HepG2 (cell line): ENCODE results near the gene EWSR1. TPM values are rescaled to one million over a fixed set of nuclear protein-coding genes. Genes with fewer than 3 reads are reported as not detected.
A peak's percentile ranks its signal among the peaks of the same experiment; 100 is the strongest.

Experiments
- CREB1 ChIP-seq, 2 experiments: fragments of 450-650 bp in 1 of 2; IDR thresholded peaks; 2 replicates each; pipeline ENCODE4 v1.6.1; 2016 to 2017; ENCODE audit warnings: control low read depth in 1 of 2, mild to moderate bottlenecking in 1 of 2, missing compliant biosample characterization in 1 of 2, missing genetic modification characterization in 1 of 2
- ERF ChIP-seq: IDR thresholded peaks from 2 replicates; pipeline ENCODE4 v1.6.1; 2018; ENCODE audit warnings: missing biosample characterization, missing genetic modification reagents
- IKZF4 ChIP-seq: sonication (generic); formaldehyde crosslinking; IDR thresholded peaks from 2 replicates; pipeline ENCODE4 v1.5.1; 2020; ENCODE audit warnings: borderline replicate concordance, mild to moderate bottlenecking, low read depth, missing genetic modification reagents; ENCODE audit errors: not compliant biosample characterization
- IRF2 ChIP-seq: IDR thresholded peaks from 2 replicates; pipeline ENCODE4 v1.6.1; 2018; ENCODE audit warnings: missing genetic modification reagents, missing compliant biosample characterization
- KDM2A ChIP-seq: sonication (generic); formaldehyde crosslinking; IDR thresholded peaks from 2 replicates; pipeline ENCODE4 v1.4.0; 2020; ENCODE audit warnings: low read depth, missing genetic modification reagents, borderline replicate concordance
- PHF8 ChIP-seq: sonication (generic); formaldehyde crosslinking; IDR thresholded peaks from 2 replicates; pipeline ENCODE4 v1.5.0; 2020; ENCODE audit warnings: missing genetic modification reagents
- RCOR2 ChIP-seq: IDR thresholded peaks from 2 replicates; pipeline ENCODE4 v1.6.1; 2016; ENCODE audit warnings: missing biosample characterization, missing genetic modification reagents
- RFXAP ChIP-seq: sonication (generic); formaldehyde crosslinking; IDR thresholded peaks from 2 replicates; pipeline ENCODE4 v1.4.0; 2020; ENCODE audit warnings: missing genetic modification reagents, borderline replicate concordance
- SOX6 ChIP-seq, 2 experiments: fragments of 450-650 bp in 1 of 2; sonication (generic) in 1 of 2; formaldehyde crosslinking in 1 of 2; IDR thresholded peaks; 2 replicates each; pipeline versions ENCODE4 v1.4.0 to v1.6.1; 2017 to 2020; ENCODE audit warnings: antibody characterized with exemption in 1 of 2, mild to moderate bottlenecking in 1 of 2, missing genetic modification reagents in 1 of 2
- TCF7L2 ChIP-seq: IDR thresholded peaks from 2 replicates; pipeline ENCODE4 v1.6.1; 2011; ENCODE audit warnings: mild to moderate bottlenecking, low read depth, low read length, moderate library complexity
- ZNF431 ChIP-seq: sonication (generic); formaldehyde crosslinking; IDR thresholded peaks from 2 replicates; pipeline ENCODE4 v1.9.0; 2022; ENCODE audit warnings: missing genetic modification reagents, low read depth, mild to moderate bottlenecking, borderline replicate concordance
- ZNF468 ChIP-seq: sonication (generic); formaldehyde crosslinking; IDR thresholded peaks from 2 replicates; pipeline ENCODE4 v1.8.0; 2022; ENCODE audit warnings: mild to moderate bottlenecking, moderate library complexity, missing genetic modification reagents
- ZNF564 ChIP-seq: sonication (generic); formaldehyde crosslinking; IDR thresholded peaks from 2 replicates; pipeline ENCODE4 v1.8.1; 2023; ENCODE audit warnings: mild to moderate bottlenecking, missing genetic modification reagents
- ZSCAN30 ChIP-seq: sonication (generic); formaldehyde crosslinking; IDR thresholded peaks from 2 replicates; pipeline ENCODE4 v1.5.0; 2020; ENCODE audit warnings: mild to moderate bottlenecking, missing genetic modification reagents
- polyA plus RNA-seq, 8 experiments: library from polyadenylated mRNA; depleted of rRNA in 3 of 8; stranded (reverse) in 7 of 8; unstranded in 1 of 8; fragments of >200 nt; fragmentation: Illumina TruSeq in 4 of 8; extraction: Trizol in 4 of 8; gene quantifications; 2 replicates each; pipeline versions ENCODE4 v1.2.1 to v1.2.3, GENCODE V29; 2011 to 2016; ENCODE audit warnings: low read depth in 4 of 8, missing spikeins in 1 of 8, mixed read lengths in 1 of 8; ENCODE audit not compliant: insufficient read depth in 1 of 8
- total RNA-seq, 5 experiments: library from RNA; depleted of rRNA; stranded (reverse); fragments of >200 nt; fragmentation: Illumina TruSeq; extraction: Trizol; gene quantifications; 2 replicates each; pipeline ENCODE4 v1.2.3, GENCODE V29; 2016; ENCODE audit warnings: low read depth in 1 of 5
- TF ChIP-seq, protein P1 (sequence below): sonication (generic); formaldehyde crosslinking; IDR thresholded peaks from 2 replicates; pipeline ENCODE4 v1.4.0; 2020; ENCODE audit warnings: mild to moderate bottlenecking, missing genetic modification reagents
- TF ChIP-seq, protein P2 (sequence below): sonication (generic); formaldehyde crosslinking; IDR thresholded peaks from 2 replicates; pipeline ENCODE4 v1.4.0; 2020; ENCODE audit warnings: missing genetic modification reagents
- TF ChIP-seq, protein P3 (sequence below): IDR thresholded peaks from 2 replicates; pipeline ENCODE4 v1.6.1; 2012; ENCODE audit warnings: inconsistent platforms
- TF ChIP-seq, protein P4 (sequence below): sonication (generic); formaldehyde crosslinking; IDR thresholded peaks from 2 replicates; pipeline ENCODE4 v1.4.0; 2020; ENCODE audit warnings: missing genetic modification reagents, borderline replicate concordance
- TF ChIP-seq, protein P5 (sequence below): sonication (generic); formaldehyde crosslinking; IDR thresholded peaks from 2 replicates; pipeline ENCODE4 v1.8.0; 2022; ENCODE audit warnings: missing genetic modification reagents, low read depth, mild to moderate bottlenecking, borderline replicate concordance

EWSR1 gene
- total and polyA plus RNA-seq, 2 of the 13 experiments (the other 11 are each of a cell fraction or from before 2014, with no cell fraction given), result 211 to 326 TPM

DNA sequence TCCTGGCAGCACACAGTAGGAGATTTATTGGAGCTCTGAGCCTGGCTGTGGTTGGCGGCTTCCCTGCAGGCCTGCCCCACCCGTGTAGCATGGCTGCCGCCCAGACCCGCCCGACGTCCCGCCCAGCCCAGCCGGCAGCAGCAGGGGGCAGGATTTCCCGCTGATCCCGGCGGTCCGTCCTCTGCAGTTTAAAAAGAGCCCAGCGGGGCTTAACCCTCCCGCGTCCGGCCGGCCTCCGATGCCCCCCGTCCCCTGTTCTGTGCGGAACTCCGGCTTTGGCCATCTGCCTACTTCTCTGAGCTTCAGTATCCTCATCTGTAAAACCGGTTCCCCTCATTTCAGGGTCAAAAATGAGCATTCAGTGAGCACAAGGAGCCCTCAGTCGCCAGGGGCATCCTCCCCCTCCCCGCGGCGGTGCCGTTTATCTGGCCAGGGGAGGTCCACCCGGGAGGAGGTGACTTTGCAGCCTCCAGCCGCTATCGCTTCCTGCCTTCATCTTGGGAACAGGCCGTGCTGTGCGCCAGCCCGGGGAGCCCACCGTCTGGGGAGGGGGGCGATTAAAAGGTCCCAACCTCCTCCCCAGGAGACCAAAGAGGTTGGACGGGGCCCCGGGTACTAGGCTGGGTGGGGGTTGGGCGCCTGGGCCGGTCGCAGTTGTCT lies 38.2 kb downstream of the EWSR1 start, which contains the start of gene GAS2L1 (continued):
- TF ChIP-seq IKZF4 (CRISPR knock-in tag), result peak; percentile 45
- TF ChIP-seq, protein P1, sequence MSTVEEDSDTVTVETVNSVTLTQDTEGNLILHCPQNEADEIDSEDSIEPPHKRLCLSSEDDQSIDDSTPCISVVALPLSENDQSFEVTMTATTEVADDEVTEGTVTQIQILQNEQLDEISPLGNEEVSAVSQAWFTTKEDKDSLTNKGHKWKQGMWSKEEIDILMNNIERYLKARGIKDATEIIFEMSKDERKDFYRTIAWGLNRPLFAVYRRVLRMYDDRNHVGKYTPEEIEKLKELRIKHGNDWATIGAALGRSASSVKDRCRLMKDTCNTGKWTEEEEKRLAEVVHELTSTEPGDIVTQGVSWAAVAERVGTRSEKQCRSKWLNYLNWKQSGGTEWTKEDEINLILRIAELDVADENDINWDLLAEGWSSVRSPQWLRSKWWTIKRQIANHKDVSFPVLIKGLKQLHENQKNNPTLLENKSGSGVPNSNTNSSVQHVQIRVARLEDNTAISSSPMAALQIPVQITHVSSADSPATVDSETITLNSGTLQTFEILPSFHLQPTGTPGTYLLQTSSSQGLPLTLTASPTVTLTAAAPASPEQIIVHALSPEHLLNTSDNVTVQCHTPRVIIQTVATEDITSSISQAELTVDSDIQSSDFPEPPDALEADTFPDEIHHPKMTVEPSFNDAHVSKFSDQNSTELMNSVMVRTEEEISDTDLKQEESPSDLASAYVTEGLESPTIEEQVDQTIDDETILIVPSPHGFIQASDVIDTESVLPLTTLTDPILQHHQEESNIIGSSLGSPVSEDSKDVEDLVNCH, result no peak
- TF ChIP-seq, protein P2, sequence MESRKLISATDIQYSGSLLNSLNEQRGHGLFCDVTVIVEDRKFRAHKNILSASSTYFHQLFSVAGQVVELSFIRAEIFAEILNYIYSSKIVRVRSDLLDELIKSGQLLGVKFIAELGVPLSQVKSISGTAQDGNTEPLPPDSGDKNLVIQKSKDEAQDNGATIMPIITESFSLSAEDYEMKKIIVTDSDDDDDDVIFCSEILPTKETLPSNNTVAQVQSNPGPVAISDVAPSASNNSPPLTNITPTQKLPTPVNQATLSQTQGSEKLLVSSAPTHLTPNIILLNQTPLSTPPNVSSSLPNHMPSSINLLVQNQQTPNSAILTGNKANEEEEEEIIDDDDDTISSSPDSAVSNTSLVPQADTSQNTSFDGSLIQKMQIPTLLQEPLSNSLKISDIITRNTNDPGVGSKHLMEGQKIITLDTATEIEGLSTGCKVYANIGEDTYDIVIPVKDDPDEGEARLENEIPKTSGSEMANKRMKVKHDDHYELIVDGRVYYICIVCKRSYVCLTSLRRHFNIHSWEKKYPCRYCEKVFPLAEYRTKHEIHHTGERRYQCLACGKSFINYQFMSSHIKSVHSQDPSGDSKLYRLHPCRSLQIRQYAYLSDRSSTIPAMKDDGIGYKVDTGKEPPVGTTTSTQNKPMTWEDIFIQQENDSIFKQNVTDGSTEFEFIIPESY (CRISPR knock-in tag), result no peak
- TF ChIP-seq RCOR2, result 0 out of 2 replicates have a peak, but pooled peaks have one; percentile 15
- TF ChIP-seq, protein P3, sequence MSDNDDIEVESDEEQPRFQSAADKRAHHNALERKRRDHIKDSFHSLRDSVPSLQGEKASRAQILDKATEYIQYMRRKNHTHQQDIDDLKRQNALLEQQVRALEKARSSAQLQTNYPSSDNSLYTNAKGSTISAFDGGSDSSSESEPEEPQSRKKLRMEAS, result peak; percentile 49
- TF ChIP-seq ZSCAN30 (CRISPR knock-in tag), result peak; percentile 48; the same call in 1 of the 2 replicates
- TF ChIP-seq TCF7L2, result no peak
- TF ChIP-seq IRF2 (CRISPR knock-in tag), result no peak
- peak; percentile 14; the same call in 1 of the 2 replicates for TF ChIP-seq PHF8 (CRISPR knock-in tag)
- no peak for TF ChIP-seq KDM2A (CRISPR knock-in tag)
- no peak; the same call in 1 of the 2 replicates for TF ChIP-seq ZNF564 (CRISPR knock-in tag)
- TF ChIP-seq ZNF468 (CRISPR knock-in tag), result no peak
- TF ChIP-seq ZNF431, result no peak
- TF ChIP-seq RFXAP (CRISPR knock-in tag), result no peak
- TF ChIP-seq SOX6 (IDR thresholded peaks at IDR 0.05), result no peak
- peak; percentile 54 for TF ChIP-seq SOX6 (CRISPR knock-in tag; IDR thresholded peaks at IDR 0.05)
- TF ChIP-seq, protein P4, sequence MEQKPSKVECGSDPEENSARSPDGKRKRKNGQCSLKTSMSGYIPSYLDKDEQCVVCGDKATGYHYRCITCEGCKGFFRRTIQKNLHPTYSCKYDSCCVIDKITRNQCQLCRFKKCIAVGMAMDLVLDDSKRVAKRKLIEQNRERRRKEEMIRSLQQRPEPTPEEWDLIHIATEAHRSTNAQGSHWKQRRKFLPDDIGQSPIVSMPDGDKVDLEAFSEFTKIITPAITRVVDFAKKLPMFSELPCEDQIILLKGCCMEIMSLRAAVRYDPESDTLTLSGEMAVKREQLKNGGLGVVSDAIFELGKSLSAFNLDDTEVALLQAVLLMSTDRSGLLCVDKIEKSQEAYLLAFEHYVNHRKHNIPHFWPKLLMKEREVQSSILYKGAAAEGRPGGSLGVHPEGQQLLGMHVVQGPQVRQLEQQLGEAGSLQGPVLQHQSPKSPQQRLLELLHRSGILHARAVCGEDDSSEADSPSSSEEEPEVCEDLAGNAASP (CRISPR knock-in tag), result 0 out of 2 replicates have a peak, but pooled peaks have one; percentile 47
- TF ChIP-seq CREB1 (IDR thresholded peaks at IDR 0.05), result no peak
- no peak for TF ChIP-seq CREB1 (CRISPR knock-in tag; IDR thresholded peaks at IDR 0.05)
- TF ChIP-seq ERF (CRISPR knock-in tag), result peak; percentile 56; the same call in 1 of the 2 replicates
- TF ChIP-seq, protein P5, sequence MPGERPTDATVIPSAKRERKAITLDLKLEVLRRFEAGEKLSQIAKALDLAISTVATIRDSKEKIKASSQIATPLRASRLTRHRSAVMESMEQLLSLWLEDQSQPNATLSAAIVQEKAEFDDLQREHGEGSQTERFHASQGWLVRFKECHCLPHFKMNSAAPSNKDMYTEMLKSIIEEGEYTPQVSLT (CRISPR knock-in tag), result no peak
